Globus pallidus (tissue), 1 donor: ENCODE measurements around the gene MEGF11.
"Not testable (repeated sequence)": the region's sequence is repeated elsewhere in the genome, so short reads cannot be mapped to it uniquely, and the experiment has no call there.

Experiments used
- DNase-seq: peaks from one replicate; pipeline ENCODE4 v3.0.0-alpha.2; 2015; ENCODE audit warnings: low spot score

Gene MEGF11

DNA sequence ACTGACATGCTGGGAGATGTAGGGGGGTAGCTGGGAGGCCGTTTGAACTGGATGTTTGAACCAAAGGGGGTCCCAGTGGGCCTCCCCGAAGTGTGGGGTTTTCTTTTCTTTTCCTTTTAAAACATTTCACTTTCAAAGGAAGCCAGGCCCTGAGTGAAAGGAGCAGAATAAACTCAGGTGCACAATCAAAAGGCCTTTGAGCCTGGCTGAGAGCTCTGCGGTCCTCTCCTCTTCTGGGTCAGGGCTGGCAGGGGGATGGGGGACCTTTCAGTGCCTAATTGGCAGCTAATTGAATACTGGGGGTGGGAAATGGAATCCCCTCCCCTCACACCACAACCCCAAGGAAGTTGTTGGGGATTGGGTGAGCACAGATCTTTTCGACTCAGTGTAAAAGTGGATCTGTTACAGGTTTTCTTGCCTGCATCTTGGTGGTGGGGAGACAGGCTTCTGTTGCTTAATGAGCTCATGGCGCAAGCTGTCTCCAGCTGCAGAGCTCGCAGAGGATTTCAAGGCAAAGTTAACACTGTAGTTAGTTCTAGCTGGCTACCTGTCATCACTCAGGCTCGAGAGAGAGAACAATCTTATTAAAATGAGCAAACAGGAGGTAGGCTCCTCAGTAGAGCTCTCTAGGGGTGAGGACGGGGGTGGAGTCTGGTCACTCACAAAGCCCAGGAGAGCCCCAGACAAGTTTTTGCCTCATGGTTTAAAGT is 251.7 kb downstream of the MEGF11 start:
- no peak for DNase-seq

DNA sequence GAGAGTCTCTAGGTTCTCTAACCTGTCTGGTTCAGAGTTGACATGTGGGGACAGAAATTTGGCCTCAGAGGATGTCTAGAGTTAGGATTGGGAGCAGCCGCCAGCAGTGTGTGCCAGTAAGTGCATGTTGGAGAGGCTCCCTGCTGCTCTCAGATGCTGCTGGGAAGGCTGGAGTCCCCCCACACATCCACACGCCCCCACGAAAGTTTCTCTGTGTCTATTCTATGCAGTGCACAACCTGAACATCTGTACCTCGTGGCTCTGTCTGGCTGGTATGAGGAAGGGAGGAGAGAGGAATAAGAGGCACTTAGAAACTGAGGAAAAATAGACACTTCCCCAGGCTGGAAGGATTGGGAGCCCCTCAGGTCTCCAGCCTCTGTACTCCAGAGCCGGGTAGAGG is 252.5 kb downstream of the MEGF11 start:
- DNase-seq = no peak

GRCh38 chr15:65998486-65998885 is 255.1 kb downstream of the MEGF11 start:
- DNase-seq = no peak

DNA sequence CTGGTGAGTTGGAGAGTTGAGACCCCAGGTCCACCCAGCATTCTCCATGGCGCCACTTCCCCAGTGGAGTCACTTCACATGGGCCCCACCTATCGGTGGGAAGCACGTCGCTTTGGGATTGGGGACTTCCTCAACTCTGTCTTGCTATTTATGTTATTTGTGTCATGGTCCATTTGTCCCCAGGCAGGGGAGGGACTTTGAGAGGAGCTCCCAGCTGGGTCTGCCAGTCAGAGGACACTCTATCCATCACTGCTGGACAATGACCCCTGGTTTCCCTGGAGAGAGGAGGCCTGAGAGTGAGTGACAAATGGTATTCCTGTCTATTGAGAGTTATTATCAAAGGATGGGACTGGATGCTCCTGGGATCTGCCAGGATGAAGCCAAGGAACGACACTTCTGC is 256.6 kb downstream of the MEGF11 start:
- DNase-seq = no peak

- no peak for DNase-seq
Observed at GRCh38 chr15:65994832-65995231, 258.7 kb downstream of the MEGF11 start.

DNA sequence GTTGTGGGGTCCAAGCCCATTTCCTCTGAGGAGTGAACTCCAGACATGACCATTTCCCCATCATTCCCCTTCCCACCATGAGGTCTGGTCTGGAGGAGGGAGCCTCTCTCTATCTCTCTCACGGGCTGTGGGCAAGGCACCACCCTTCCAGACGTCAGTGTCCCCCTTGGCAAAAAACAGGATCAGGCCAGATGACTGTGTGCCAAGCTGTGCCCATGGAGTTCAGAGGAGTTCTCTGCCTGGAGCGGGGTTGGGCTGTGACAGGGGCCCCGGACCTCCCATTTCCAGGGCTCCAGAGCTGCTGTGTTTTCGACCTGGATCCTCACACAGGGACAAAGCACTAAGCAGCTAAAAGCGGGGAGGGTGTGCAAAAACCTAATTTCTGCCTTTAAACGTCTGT is 259.8 kb downstream of the MEGF11 start:
- no peak for DNase-seq

DNA sequence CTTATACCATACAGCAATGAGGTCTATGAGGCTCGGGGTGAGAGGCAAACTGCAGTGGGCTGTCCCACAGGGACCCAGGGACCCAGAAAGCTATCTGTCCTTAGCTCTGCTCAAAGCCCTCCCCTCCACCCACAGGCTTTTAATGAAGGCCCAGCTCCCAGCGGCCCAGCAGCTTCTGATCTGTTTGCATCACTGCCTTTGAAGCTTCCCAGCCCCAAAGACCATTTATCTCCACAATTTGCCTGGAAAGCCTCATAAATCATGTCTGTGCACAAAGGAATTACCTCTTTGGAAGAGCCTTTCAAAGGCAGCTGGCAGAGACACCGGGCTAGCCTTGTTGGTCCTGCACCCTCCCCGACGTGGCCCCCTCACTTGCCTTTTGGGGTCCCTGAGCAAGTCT is 260.3 kb downstream of the MEGF11 start:
- DNase-seq = no peak

DNA sequence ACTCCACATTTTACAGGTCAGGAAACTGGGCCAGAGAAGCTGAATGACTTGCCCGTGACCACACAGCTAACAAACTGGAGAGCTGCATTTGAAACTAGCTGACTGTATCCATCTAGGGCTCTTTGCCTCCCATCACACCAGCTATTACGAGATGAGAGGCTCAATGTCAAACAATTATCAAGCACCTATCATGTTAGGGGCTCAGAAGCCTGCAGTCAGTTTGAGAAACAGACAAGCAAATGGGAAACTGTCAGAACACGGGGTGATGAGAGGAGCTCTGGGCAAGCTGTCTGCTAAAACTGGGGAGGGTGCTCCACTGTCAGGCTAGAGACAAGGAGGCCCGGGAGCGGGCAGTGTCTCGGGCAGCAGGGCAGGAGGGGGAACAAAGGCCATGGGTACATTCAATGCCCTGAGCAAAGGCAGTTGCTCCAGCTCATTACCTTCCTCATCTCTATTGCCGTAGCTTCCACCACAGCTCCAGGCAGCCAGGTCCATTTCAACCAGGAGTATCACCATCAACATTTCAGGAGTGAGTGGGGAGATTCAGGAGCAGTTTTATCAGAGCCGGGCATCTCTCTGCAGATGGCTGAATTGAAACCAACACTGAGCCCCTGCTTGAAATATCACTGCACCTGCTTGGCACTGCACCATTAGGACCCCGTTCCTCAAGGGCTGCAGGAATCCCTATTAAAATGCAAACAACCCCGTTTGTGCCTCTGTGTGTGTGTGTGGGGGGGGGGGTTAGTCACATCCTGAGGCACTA is 261.6 kb downstream of the MEGF11 start:
- no peak for DNase-seq

- no peak for DNase-seq
Observed at GRCh38 chr15:65990298-65990981, 263.1 kb downstream of the MEGF11 start.

- DNase-seq = no peak
Observed at GRCh38 chr15:65987100-65987499, 266.4 kb downstream of the MEGF11 start.

DNA sequence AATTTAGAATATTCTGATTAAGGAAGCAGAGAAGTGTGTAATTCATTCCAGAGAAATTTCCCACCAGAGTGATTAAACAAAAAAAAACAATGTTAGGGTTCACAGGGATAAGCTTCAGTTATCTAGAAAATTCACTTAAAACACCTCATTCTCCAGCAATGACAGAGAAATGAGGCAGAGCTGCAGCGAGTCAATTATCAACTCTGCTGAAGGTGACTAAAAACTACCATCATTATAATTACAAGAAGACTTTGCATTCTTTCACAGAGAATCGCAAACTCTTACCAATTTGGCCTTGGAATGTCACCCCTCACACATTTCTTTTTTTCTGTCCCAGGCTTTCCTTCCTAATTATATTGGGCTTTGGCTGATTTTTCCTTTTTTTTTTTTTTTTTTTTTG is 267.1 kb downstream of the MEGF11 start:
- DNase-seq = no peak

- no peak for DNase-seq
Observed at GRCh38 chr15:65985387-65985786, 268.2 kb downstream of the MEGF11 start.

DNA sequence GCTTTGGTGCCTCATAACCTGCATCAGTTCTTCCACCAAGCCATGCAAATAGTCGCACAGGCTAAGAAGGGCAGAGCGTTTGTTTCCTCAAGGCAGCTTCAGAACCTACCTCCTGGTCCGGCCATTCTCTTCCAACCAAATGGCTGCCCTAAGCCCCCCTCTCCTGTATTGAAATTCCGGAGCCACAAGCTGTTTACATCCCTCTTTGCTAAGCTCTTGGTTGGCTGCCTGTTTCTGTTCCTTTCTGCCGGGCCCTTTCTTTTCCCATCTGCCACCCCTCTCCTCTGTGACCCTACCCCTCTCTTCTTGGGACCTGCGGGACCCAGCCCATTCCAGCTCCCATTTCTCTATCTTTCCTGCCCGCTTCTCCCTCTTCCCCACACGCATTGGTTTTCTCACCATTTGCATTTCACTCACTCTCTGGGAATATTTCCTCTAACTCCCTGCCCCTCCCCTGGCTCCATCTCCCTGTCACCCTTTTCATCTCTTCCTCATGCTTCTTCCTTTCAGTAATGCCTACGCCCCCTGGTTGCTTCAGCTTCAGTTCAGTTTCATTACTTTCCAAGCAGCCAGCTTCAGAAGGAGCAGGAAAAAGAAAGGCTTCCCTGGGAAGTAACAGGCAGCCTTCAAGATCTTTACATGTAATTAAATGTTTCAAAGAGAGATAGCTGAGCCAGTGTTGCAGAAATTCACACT is 270.8 kb downstream of the MEGF11 start:
- no peak for DNase-seq

DNA sequence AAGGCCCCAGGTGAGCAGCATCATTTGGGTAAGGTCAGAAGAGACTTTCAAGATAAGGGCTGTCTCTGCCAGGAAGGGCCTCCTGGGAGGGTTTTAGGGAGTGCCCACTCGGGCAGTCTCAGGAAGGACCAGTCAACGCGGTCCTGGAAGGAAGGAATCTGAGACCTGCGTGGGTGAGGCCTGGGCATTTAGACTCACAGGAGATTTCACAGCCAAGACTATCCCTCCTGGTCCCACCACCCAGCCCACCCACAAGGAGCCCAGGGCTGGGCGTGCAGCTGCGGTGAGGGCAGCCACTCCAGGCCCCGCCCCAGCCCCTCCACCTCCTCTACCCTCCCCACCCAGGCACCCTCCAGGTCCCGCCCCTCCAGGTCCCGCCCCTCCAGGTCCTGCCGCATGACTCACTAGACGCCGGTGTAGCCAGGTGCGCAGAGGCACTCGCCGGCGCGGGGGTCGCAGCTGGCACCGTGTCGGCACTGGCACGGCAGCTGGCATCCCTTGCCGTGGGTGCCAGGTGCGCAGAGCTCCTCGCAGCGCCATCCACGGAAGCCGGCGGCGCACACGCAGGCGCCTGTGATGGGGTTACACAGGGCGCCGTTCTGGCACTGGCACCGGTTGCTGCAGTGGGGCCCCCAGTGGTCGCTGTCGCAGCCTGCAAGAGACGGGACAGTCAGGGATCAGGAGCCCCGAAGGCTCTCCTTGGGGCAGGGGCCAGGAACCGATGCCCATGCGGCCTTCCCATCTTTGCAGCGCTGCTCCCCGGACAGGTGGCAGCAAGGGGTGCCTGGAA is 271.5 kb downstream of the MEGF11 start:
- DNase-seq = peak; percentile 11

- peak; percentile 12 for DNase-seq
Observed at GRCh38 chr15:65980824-65981456, 272.6 kb downstream of the MEGF11 start.

GRCh38 chr15:65979837-65980236 is 273.7 kb downstream of the MEGF11 start:
- no peak for DNase-seq

DNA sequence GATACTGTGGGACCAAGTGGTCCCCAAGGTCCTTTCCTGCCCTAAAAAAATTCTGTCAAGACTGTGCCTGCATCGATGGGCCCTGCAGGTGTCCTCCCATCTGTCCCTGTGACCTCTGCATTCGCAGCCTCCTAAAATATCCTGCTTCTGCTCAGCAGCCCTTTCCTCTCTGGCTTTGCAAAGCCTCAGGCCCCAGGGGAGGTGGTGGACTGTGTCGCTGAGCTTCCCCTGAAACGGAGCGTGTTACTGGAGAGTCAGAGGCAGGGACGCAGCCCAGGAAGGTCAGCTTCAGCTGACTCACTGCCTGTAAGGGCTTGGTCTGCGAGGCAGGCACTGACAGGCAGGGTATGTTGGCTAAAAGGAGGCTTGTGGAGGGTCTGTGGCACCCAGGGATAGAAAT is 274.2 kb downstream of the MEGF11 start:
- DNase-seq = no peak

GRCh38 chr15:65978110-65978509 is 275.4 kb downstream of the MEGF11 start:
- no peak for DNase-seq

DNA sequence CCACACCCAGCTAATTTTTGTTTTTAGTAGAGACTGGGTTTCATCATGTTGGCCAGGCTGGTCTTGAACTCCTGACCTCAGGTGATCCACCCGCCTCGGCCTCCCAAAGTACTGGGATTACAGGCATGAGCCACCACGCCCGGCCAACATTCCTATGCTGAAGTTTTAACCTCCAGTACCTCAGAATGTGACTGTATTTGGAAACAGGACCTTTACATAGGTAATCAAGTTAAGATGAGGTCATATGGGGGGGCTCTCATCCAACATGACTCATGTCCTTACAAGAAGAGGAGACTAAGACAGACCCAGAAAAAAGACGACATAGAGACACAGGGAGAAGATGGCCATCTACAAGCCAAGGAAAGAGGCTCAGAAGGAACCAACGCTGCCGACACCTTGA is 277.4 kb downstream of the MEGF11 start:
- not testable (repeated sequence) for DNase-seq

GRCh38 chr15:65971741-65971995 is 281.9 kb downstream of the MEGF11 start:
- DNase-seq = no peak

GRCh38 chr15:65970937-65971740 is 282.4 kb downstream of the MEGF11 start:
- no peak for DNase-seq
